Transverse colon (tissue), 4 donors: ENCODE measurements around the gene RABGAP1.

Experiments used
- CTCF ChIP-seq, 5 experiments: fragments of 200-600 bp in 3 of 5; fragments of 450-650 bp in 2 of 5; sonication (generic) in 3 of 5; IDR thresholded peaks; 1 replicate in 2 of 5; 2 replicates in 3 of 5; pipeline ENCODE4 v1.5.1; 2016 to 2017; ENCODE audit warnings: antibody characterized with exemption in 5 of 5, inconsistent platforms in 3 of 5, mild to moderate bottlenecking in 2 of 5, moderate library complexity in 1 of 5
- EP300 ChIP-seq: sonication (generic); formaldehyde crosslinking; IDR thresholded peaks from one replicate; pipeline ENCODE4 v1.6.1; 2017; ENCODE audit warnings: antibody characterized with exemption, low read depth
- POLR2A ChIP-seq: fragments of 450-650 bp; IDR thresholded peaks from one replicate; pipeline ENCODE4 v1.6.1; 2016; ENCODE audit warnings: antibody characterized with exemption, mild to moderate bottlenecking, moderate library complexity
- POLR2AphosphoS5 ChIP-seq, 3 donors: sonication (generic); formaldehyde crosslinking; IDR thresholded peaks; one replicate each; pipeline ENCODE4 v1.6.1; 2016; ENCODE audit warnings: antibody characterized with exemption in 3 of 3

GRCh38 chr9:122998448-122998847 is 57.6 kb downstream of the RABGAP1 start:
- TF ChIP-seq EP300 (no peak), CTCF (IDR thresholded peaks at IDR 0.05) (no peak), POLR2A (no peak), POLR2AphosphoS5 (IDR thresholded peaks at IDR 0.05) (no peak)
